Liver (tissue), 3 donors: Measurements from ENCODE around the gene OR51E2.

ENCODE experiments used
- ATF3 ChIP-seq: IDR thresholded peaks from 2 replicates; pipeline ENCODE4 v1.6.1; 2016; ENCODE audit warnings: antibody characterized with exemption
- CTCF ChIP-seq: fragments of 150-350 bp; IDR thresholded peaks from 2 replicates; pipeline ENCODE4 v1.5.1; 2017; ENCODE audit warnings: improper control_type of control experiment, low read depth, low read length; ENCODE audit not compliant: missing input control
- EGR1 ChIP-seq, 2 donors: IDR thresholded peaks; 2 replicates each; pipeline ENCODE4 v1.6.1; 2016 to 2018; ENCODE audit warnings: antibody characterized with exemption in 2 of 2, low read depth in 2 of 2
- FOXA1 ChIP-seq: IDR thresholded peaks from 2 replicates; pipeline ENCODE4 v1.6.1; 2016; ENCODE audit warnings: antibody characterized with exemption
- GABPA ChIP-seq, 2 donors: IDR thresholded peaks in 1 of 2; conservative IDR thresholded peaks in 1 of 2; 2 replicates each; pipeline ENCODE4 v1.6.1; 2016; ENCODE audit warnings: antibody characterized with exemption in 2 of 2, mild to moderate bottlenecking in 1 of 2, moderate library complexity in 1 of 2
- JUND ChIP-seq, 2 donors: IDR thresholded peaks; 2 replicates each; pipeline ENCODE4 v1.6.1; 2016; ENCODE audit warnings: antibody characterized with exemption in 2 of 2
- YY1 ChIP-seq: IDR thresholded peaks from 2 replicates; pipeline ENCODE4 v1.6.1; 2016; ENCODE audit warnings: antibody characterized with exemption, mild to moderate bottlenecking
- ZBTB33 ChIP-seq: IDR thresholded peaks from 2 replicates; pipeline ENCODE4 v1.6.1; 2016; ENCODE audit warnings: antibody characterized with exemption
- donor health status: healthy.
- donor health status: healthy.

- TF ChIP-seq CTCF (no peak), YY1 (no peak), ATF3 (no peak), EGR1 (IDR thresholded peaks at IDR 0.05; ENCODE audit: low read depth in 2 of 2) (no peak), JUND (IDR thresholded peaks at IDR 0.05) (no peak), GABPA (IDR thresholded peaks at IDR 0.05 in 1 of 2, conservative IDR thresholded peaks at IDR 0.05 in 1 of 2) (no peak), ZBTB33 (no peak), FOXA1 (no peak)
Observed at GRCh38 chr11:4699697-4700435, 2.2 kb upstream of the OR51E2 start.
